Measurements from ENCODE around the gene CFAP57.

The CFAP57 gene

GRCh38 chr1:43235451-43236121 lies 63.5 kb downstream of the CFAP57 start:
- no peaks in the 10 kb centered on the region for H3K36me3 ChIP-seq (ENCODE audit: control insufficient read depth in 1 of 2, insufficient read depth in 2 of 2, low read length in 2 of 2)
- H3K9ac ChIP-seq (ENCODE audit: low read depth in 1 of 2, low read length in 2 of 2) = no peak overlapping the region
- no peaks in the 10 kb centered on the region for H3K9me3 ChIP-seq (ENCODE audit: control insufficient read depth in 1 of 2, low read length in 2 of 2)
- H3K4me3 ChIP-seq (ENCODE audit: low read depth in 1 of 2, low read length in 2 of 2) = no peak overlapping the region
- peaks cover 22% of the 10 kb centered on the region in 2 donors for H3K4me1 ChIP-seq (ENCODE audit: control insufficient read depth in 1 of 2, insufficient read depth in 2 of 2, low read length in 2 of 2)
- no peak overlapping the region for H3K27ac ChIP-seq (ENCODE audit: low read depth, low read length)
- no peaks in the 10 kb centered on the region for H3K27me3 ChIP-seq (ENCODE audit: control insufficient read depth in 1 of 2, insufficient read depth in 2 of 2, low read length in 2 of 2)

GRCh38 chr1:43237121-43237520 lies 65.0 kb downstream of the CFAP57 start:
- H3K27ac ChIP-seq (ENCODE audit: low read depth, low read length) = no peak overlapping the region

GRCh38 chr1:43238085-43238484 lies 66.0 kb downstream of the CFAP57 start:
- H3K9me3 ChIP-seq (ENCODE audit: control insufficient read depth in 1 of 2, low read length in 2 of 2) = no peaks in the 10 kb centered on the region
- peaks cover 22% of the 10 kb centered on the region in 2 donors for H3K4me1 ChIP-seq (ENCODE audit: control insufficient read depth in 1 of 2, insufficient read depth in 2 of 2, low read length in 2 of 2)
- no peaks in the 10 kb centered on the region for H3K27me3 ChIP-seq (ENCODE audit: control insufficient read depth in 1 of 2, insufficient read depth in 2 of 2, low read length in 2 of 2)
- H3K4me3 ChIP-seq (ENCODE audit: low read depth in 1 of 2, low read length in 2 of 2) = no peak overlapping the region
- H3K9ac ChIP-seq (ENCODE audit: low read depth in 1 of 2, low read length in 2 of 2) = no peak overlapping the region
- no peak overlapping the region for H3K27ac ChIP-seq (ENCODE audit: low read depth, low read length)
- H3K36me3 ChIP-seq (ENCODE audit: control insufficient read depth in 1 of 2, insufficient read depth in 2 of 2, low read length in 2 of 2) = no peaks in the 10 kb centered on the region

More at GRCh38 chr1:43237121-43237520, 65.0 kb downstream of the CFAP57 start:
- no peaks in the 10 kb centered on the region for H3K27me3 ChIP-seq (ENCODE audit: control insufficient read depth in 1 of 2, insufficient read depth in 2 of 2, low read length in 2 of 2)
- no peak overlapping the region for H3K9ac ChIP-seq (ENCODE audit: low read depth in 1 of 2, low read length in 2 of 2)
- H3K36me3 ChIP-seq (ENCODE audit: control insufficient read depth in 1 of 2, insufficient read depth in 2 of 2, low read length in 2 of 2) = no peaks in the 10 kb centered on the region
- no peaks in the 10 kb centered on the region for H3K9me3 ChIP-seq (ENCODE audit: control insufficient read depth in 1 of 2, low read length in 2 of 2)
- no peak overlapping the region for H3K4me3 ChIP-seq (ENCODE audit: low read depth in 1 of 2, low read length in 2 of 2)
- H3K4me1 ChIP-seq (ENCODE audit: control insufficient read depth in 1 of 2, insufficient read depth in 2 of 2, low read length in 2 of 2) = peaks cover 22% of the 10 kb centered on the region in 2 donors

- peaks cover 22% of the 10 kb centered on the region in 2 donors for H3K4me1 ChIP-seq (ENCODE audit: control insufficient read depth in 1 of 2, insufficient read depth in 2 of 2, low read length in 2 of 2)
- no peaks in the 10 kb centered on the region for H3K27me3 ChIP-seq (ENCODE audit: control insufficient read depth in 1 of 2, insufficient read depth in 2 of 2, low read length in 2 of 2)
- no peak overlapping the region for H3K9ac ChIP-seq (ENCODE audit: low read depth in 1 of 2, low read length in 2 of 2)
- no peak overlapping the region for H3K27ac ChIP-seq (ENCODE audit: low read depth, low read length)
- H3K36me3 ChIP-seq (ENCODE audit: control insufficient read depth in 1 of 2, insufficient read depth in 2 of 2, low read length in 2 of 2) = no peaks in the 10 kb centered on the region
- H3K9me3 ChIP-seq (ENCODE audit: control insufficient read depth in 1 of 2, low read length in 2 of 2) = no peaks in the 10 kb centered on the region
- H3K4me3 ChIP-seq (ENCODE audit: low read depth in 1 of 2, low read length in 2 of 2) = no peak overlapping the region
These were observed 66.9 kb downstream of the CFAP57 start for GRCh38 chr1:43238991-43239469.

- H3K27ac ChIP-seq (ENCODE audit: low read depth, low read length) = no peak overlapping the region
- no peak overlapping the region for H3K4me3 ChIP-seq (ENCODE audit: low read depth in 1 of 2, low read length in 2 of 2)
- no peaks in the 10 kb centered on the region for H3K36me3 ChIP-seq (ENCODE audit: control insufficient read depth in 1 of 2, insufficient read depth in 2 of 2, low read length in 2 of 2)
- H3K9ac ChIP-seq (ENCODE audit: low read depth in 1 of 2, low read length in 2 of 2) = peak overlapping the region in 1 of 2 donors; percentile 8
- no peaks in the 10 kb centered on the region for H3K27me3 ChIP-seq (ENCODE audit: control insufficient read depth in 1 of 2, insufficient read depth in 2 of 2, low read length in 2 of 2)
- H3K9me3 ChIP-seq (ENCODE audit: control insufficient read depth in 1 of 2, low read length in 2 of 2) = no peaks in the 10 kb centered on the region
- H3K4me1 ChIP-seq (ENCODE audit: control insufficient read depth in 1 of 2, insufficient read depth in 2 of 2, low read length in 2 of 2) = peaks cover 22% of the 10 kb centered on the region in 2 donors
These were observed 67.4 kb downstream of the CFAP57 start for GRCh38 chr1:43239484-43239883.

GRCh38 chr1:43241413-43241836 lies 69.3 kb downstream of the CFAP57 start:
- Histone ChIP-seq H3K9me3 (ENCODE audit: control insufficient read depth in 1 of 2, low read length in 2 of 2) (no peaks in the 10 kb centered on the region), H3K27ac (ENCODE audit: low read depth, low read length) (no peak overlapping the region), H3K36me3 (ENCODE audit: control insufficient read depth in 1 of 2, insufficient read depth in 2 of 2, low read length in 2 of 2) (no peaks in the 10 kb centered on the region), H3K27me3 (ENCODE audit: control insufficient read depth in 1 of 2, insufficient read depth in 2 of 2, low read length in 2 of 2) (no peaks in the 10 kb centered on the region), H3K9ac (ENCODE audit: low read depth in 1 of 2, low read length in 2 of 2) (no peak overlapping the region), H3K4me3 (ENCODE audit: low read depth in 1 of 2, low read length in 2 of 2) (no peak overlapping the region), H3K4me1 (ENCODE audit: control insufficient read depth in 1 of 2, insufficient read depth in 2 of 2, low read length in 2 of 2) (peaks cover 16 to 18% of the 10 kb centered on the region in 2 donors)

- Histone ChIP-seq H3K4me3 (ENCODE audit: low read depth in 1 of 2, low read length in 2 of 2) (no peak overlapping the region), H3K36me3 (ENCODE audit: control insufficient read depth in 1 of 2, insufficient read depth in 2 of 2, low read length in 2 of 2) (no peaks in the 10 kb centered on the region)
These were observed 71.2 kb downstream of the CFAP57 start for GRCh38 chr1:43243299-43243698.

GRCh38 chr1:43246466-43247213 lies 74.5 kb downstream of the CFAP57 start:
- no peaks in the 10 kb centered on the region for H3K36me3 ChIP-seq (ENCODE audit: control insufficient read depth in 1 of 2, insufficient read depth in 2 of 2, low read length in 2 of 2)
- no peak overlapping the region for H3K4me3 ChIP-seq (ENCODE audit: low read depth in 1 of 2, low read length in 2 of 2)
- H3K27me3 ChIP-seq (ENCODE audit: control insufficient read depth in 1 of 2, insufficient read depth in 2 of 2, low read length in 2 of 2) = no peaks in the 10 kb centered on the region
- H3K9me3 ChIP-seq (ENCODE audit: control insufficient read depth in 1 of 2, low read length in 2 of 2) = no peaks in the 10 kb centered on the region
- no peak overlapping the region for H3K9ac ChIP-seq (ENCODE audit: low read depth in 1 of 2, low read length in 2 of 2)
- H3K4me1 ChIP-seq (ENCODE audit: control insufficient read depth in 1 of 2, insufficient read depth in 2 of 2, low read length in 2 of 2) = peaks cover 0 to 4% of the 10 kb centered on the region in 2 donors
- H3K27ac ChIP-seq (ENCODE audit: low read depth, low read length) = no peak overlapping the region

More at GRCh38 chr1:43243299-43243698, 71.2 kb downstream of the CFAP57 start:
- no peak overlapping the region for H3K9ac ChIP-seq (ENCODE audit: low read depth in 1 of 2, low read length in 2 of 2)
- peaks cover 15 to 19% of the 10 kb centered on the region in 2 donors for H3K4me1 ChIP-seq (ENCODE audit: control insufficient read depth in 1 of 2, insufficient read depth in 2 of 2, low read length in 2 of 2)
- no peaks in the 10 kb centered on the region for H3K27me3 ChIP-seq (ENCODE audit: control insufficient read depth in 1 of 2, insufficient read depth in 2 of 2, low read length in 2 of 2)
- H3K27ac ChIP-seq (ENCODE audit: low read depth, low read length) = no peak overlapping the region
- no peaks in the 10 kb centered on the region for H3K9me3 ChIP-seq (ENCODE audit: control insufficient read depth in 1 of 2, low read length in 2 of 2)

- no peaks in the 10 kb centered on the region for H3K36me3 ChIP-seq (ENCODE audit: control insufficient read depth in 1 of 2, insufficient read depth in 2 of 2, low read length in 2 of 2)
- H3K9me3 ChIP-seq (ENCODE audit: control insufficient read depth in 1 of 2, low read length in 2 of 2) = no peaks in the 10 kb centered on the region
- H3K4me1 ChIP-seq (ENCODE audit: control insufficient read depth in 1 of 2, insufficient read depth in 2 of 2, low read length in 2 of 2) = peaks cover 0 to 4% of the 10 kb centered on the region in 2 donors
- H3K4me3 ChIP-seq (ENCODE audit: low read depth in 1 of 2, low read length in 2 of 2) = no peak overlapping the region
- H3K27ac ChIP-seq (ENCODE audit: low read depth, low read length) = no peak overlapping the region
- H3K27me3 ChIP-seq (ENCODE audit: control insufficient read depth in 1 of 2, insufficient read depth in 2 of 2, low read length in 2 of 2) = no peaks in the 10 kb centered on the region
- no peak overlapping the region for H3K9ac ChIP-seq (ENCODE audit: low read depth in 1 of 2, low read length in 2 of 2)
These were observed 75.3 kb downstream of the CFAP57 start for GRCh38 chr1:43247256-43247921.

GRCh38 chr1:43250351-43250761 lies 78.2 kb downstream of the CFAP57 start:
- Histone ChIP-seq H3K4me1 (ENCODE audit: control insufficient read depth in 1 of 2, insufficient read depth in 2 of 2, low read length in 2 of 2) (peaks cover 0 to 7% of the 10 kb centered on the region in 2 donors), H3K36me3 (ENCODE audit: control insufficient read depth in 1 of 2, insufficient read depth in 2 of 2, low read length in 2 of 2) (no peaks in the 10 kb centered on the region), H3K27me3 (ENCODE audit: control insufficient read depth in 1 of 2, insufficient read depth in 2 of 2, low read length in 2 of 2) (no peaks in the 10 kb centered on the region), H3K27ac (ENCODE audit: low read depth, low read length) (no peak overlapping the region), H3K9me3 (ENCODE audit: control insufficient read depth in 1 of 2, low read length in 2 of 2) (no peaks in the 10 kb centered on the region), H3K4me3 (ENCODE audit: low read depth in 1 of 2, low read length in 2 of 2) (no peak overlapping the region), H3K9ac (ENCODE audit: low read depth in 1 of 2, low read length in 2 of 2) (no peak overlapping the region)

Measured in duodenal mucosa (tissue), 2 donors.